Nephron progenitor cell (in vitro differentiated cells): ENCODE results near the gene HUWE1.

Experiments
- DNase-seq: peaks from one replicate; pipeline ENCODE4 v3.0.0; 2021
- H3K27ac Mint-ChIP-seq: 2 replicates; pipeline ENCODE4 v1.8.0; 2021; ENCODE audit warnings: mild to moderate bottlenecking, moderate library complexity, mixed read lengths
- H3K27me3 Mint-ChIP-seq: 2 replicates; pipeline ENCODE4 v1.8.0; 2021; ENCODE audit warnings: mild to moderate bottlenecking, low read depth, mixed read lengths; ENCODE audit not compliant: poor library complexity
- H3K36me3 Mint-ChIP-seq: 2 replicates; pipeline ENCODE4 v1.8.0; 2021; ENCODE audit warnings: low read depth, mixed read lengths
- H3K4me1 Mint-ChIP-seq: 2 replicates; pipeline ENCODE4 v1.8.0; 2021; ENCODE audit warnings: mixed read lengths
- H3K4me3 Mint-ChIP-seq: 2 replicates; pipeline ENCODE4 v1.8.0; 2021; ENCODE audit warnings: mild to moderate bottlenecking, moderate library complexity, mixed read lengths
- H3K9me3 Mint-ChIP-seq: 2 replicates; pipeline ENCODE4 v1.8.0; 2021; ENCODE audit warnings: mild to moderate bottlenecking, moderate library complexity, mixed read lengths
- TF ChIP-seq, protein P1 (sequence below): fragments of 200-600 bp; sonication (generic); IDR thresholded peaks from 2 replicates; pipeline ENCODE4 v1.5.0; 2021; ENCODE audit warnings: antibody characterized with exemption

HUWE1 gene

DNA sequence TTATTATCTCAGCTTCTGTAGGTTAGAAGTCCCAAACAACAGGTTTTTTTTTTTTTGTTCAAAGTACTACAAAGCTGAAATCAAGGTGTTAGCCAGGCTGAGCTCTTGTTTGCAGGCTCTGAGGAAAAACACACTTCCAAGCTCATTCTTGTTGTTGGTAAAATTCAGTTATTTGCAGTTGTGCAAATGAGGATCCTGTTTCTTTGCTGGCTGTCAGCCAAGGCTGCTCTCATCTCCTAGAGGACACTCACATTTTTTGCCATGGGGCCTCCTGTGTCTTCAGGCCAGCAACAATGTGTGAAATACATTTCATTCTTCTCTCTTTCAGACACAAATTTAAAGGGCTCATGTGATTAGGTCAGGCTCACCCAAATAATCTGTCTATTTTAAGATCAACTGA lies 192.1 kb downstream of the HUWE1 start:
- TF ChIP-seq, protein P1, sequence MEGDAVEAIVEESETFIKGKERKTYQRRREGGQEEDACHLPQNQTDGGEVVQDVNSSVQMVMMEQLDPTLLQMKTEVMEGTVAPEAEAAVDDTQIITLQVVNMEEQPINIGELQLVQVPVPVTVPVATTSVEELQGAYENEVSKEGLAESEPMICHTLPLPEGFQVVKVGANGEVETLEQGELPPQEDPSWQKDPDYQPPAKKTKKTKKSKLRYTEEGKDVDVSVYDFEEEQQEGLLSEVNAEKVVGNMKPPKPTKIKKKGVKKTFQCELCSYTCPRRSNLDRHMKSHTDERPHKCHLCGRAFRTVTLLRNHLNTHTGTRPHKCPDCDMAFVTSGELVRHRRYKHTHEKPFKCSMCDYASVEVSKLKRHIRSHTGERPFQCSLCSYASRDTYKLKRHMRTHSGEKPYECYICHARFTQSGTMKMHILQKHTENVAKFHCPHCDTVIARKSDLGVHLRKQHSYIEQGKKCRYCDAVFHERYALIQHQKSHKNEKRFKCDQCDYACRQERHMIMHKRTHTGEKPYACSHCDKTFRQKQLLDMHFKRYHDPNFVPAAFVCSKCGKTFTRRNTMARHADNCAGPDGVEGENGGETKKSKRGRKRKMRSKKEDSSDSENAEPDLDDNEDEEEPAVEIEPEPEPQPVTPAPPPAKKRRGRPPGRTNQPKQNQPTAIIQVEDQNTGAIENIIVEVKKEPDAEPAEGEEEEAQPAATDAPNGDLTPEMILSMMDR = no peak
- H3K4me3 Mint-ChIP-seq = no peak overlapping the region
- DNase-seq = no peak
- no peak overlapping the region for H3K27ac Mint-ChIP-seq
- peaks cover 48% of the 10 kb centered on the region for H3K9me3 Mint-ChIP-seq
- H3K4me1 Mint-ChIP-seq = no peaks in the 10 kb centered on the region
- H3K36me3 Mint-ChIP-seq = no peaks in the 10 kb centered on the region
- peaks cover 7% of the 10 kb centered on the region for H3K27me3 Mint-ChIP-seq

DNA sequence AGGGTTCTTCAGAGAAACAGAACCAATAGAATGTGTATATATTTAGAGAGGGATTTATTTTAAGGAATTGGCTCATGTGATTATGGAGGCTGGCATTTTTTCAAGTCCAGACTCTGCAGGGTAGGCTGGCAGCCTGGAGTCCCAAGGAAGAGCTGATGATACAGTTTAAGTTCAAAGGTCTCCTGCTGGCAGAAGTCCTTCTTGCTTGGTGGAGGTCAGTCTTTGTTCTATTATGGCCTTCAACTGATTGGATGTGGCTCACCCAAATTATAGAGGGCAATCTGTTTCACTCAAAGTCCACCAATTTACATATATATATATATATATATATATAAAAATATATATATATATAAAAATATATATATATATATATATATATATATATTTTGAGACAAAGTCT lies 200.2 kb downstream of the HUWE1 start:
- TF ChIP-seq, protein P1 = no peak
- H3K27me3 Mint-ChIP-seq = peaks cover 3% of the 10 kb centered on the region
- no peak for DNase-seq
- H3K9me3 Mint-ChIP-seq = peaks cover 33% of the 10 kb centered on the region
- no peaks in the 10 kb centered on the region for H3K36me3 Mint-ChIP-seq
- no peak overlapping the region for H3K4me3 Mint-ChIP-seq
- peaks cover under 1% of the 10 kb centered on the region for H3K4me1 Mint-ChIP-seq
- H3K27ac Mint-ChIP-seq = no peak overlapping the region

DNA sequence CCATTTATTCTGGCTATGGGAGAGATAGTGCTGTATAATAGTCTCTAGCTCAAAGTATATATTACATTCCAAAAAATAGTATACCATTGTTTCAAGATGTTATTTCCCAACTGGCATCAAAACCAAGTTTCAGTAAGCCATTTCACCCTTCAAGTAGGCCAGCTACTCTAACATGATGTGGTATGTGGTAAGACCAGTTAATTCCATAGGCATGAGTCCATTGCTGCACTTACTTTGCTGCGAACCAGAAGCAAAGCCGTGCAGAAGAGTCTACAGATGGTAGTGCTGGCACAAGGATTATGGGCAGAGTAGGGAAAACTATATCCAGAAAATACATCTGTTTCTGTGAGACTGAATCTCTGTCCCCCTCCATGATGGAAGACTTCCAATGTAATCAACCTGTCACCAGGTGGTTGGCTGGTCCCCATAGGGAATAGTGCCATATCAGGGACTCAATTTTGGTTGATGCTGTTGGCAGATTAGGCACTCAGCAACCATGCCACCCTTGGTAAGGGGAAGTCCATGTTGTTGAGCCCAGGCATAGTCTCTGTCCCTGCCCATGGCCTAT lies 202.6 kb downstream of the HUWE1 start:
- peaks cover 38% of the 10 kb centered on the region for H3K9me3 Mint-ChIP-seq
- H3K4me3 Mint-ChIP-seq = no peak overlapping the region
- H3K36me3 Mint-ChIP-seq = no peaks in the 10 kb centered on the region
- DNase-seq = no peak
- TF ChIP-seq, protein P1 = no peak
- peaks cover 7% of the 10 kb centered on the region for H3K27me3 Mint-ChIP-seq
- H3K4me1 Mint-ChIP-seq = peaks cover 4% of the 10 kb centered on the region
- no peak overlapping the region for H3K27ac Mint-ChIP-seq

DNA sequence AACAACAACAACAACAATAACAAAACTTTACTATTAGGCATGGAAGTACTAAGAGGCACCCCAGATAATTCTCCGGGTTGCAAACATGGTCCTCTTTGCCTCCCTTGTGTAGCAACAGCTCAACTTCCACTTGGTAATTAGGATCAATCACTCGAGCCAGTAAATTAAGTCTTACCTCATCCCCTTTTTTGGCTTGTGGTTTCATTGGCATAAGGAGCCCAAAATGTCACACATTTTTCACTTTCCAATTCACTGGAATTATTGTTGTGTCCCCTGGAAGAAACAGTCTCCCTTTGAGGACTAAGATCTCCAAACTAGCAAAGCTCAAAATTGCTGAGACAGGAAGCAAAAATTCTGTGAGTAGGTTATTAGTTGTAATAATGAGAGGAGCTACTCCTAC lies 203.1 kb downstream of the HUWE1 start:
- TF ChIP-seq, protein P1 = no peak
- no peaks in the 10 kb centered on the region for H3K36me3 Mint-ChIP-seq
- DNase-seq = no peak
- H3K4me1 Mint-ChIP-seq = peaks cover 4% of the 10 kb centered on the region
- no peak overlapping the region for H3K27ac Mint-ChIP-seq
- H3K4me3 Mint-ChIP-seq = no peak overlapping the region
- H3K27me3 Mint-ChIP-seq = peaks cover 12% of the 10 kb centered on the region
- H3K9me3 Mint-ChIP-seq = peaks cover 43% of the 10 kb centered on the region
